ENCODE results near the gene FAM117B. TPM values are rescaled to one million over a fixed set of nuclear protein-coding genes. Genes with fewer than 3 reads are reported as not detected.

The FAM117B gene
- total RNA-seq, 2 experiments from 2014 or later = 46.8 to 50.4 TPM

DNA sequence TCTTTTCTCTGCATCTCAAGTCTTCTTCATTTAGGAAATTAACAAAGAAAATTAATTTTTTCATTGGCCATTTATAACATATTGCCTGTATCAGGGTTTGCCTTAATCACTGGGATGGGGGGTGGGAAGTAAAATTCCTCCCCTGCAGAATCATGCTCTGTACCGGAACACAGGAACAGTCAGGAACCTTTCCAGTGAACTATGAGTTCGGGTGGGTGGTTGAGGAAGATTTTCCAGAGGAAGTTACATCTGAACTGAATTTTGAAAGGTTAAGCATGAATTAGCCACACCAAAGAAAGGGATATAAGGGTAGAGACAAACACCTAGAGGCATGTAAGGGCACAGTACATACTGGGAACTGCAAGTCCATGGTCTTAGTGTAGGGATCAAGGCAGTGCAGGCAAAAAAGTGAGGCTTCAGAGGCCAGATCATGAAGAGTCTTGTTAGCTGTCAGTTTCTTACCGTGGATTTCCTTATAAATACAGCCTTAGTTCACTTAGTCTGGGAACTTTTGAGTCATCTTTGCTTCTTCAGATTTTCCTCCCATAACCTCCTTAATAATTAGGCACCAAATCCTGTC is 55.6 kb downstream of the FAM117B start:
- H3K27me3 Mint-ChIP-seq = no peaks in the 10 kb centered on the region
- TF ChIP-seq, protein P1, sequence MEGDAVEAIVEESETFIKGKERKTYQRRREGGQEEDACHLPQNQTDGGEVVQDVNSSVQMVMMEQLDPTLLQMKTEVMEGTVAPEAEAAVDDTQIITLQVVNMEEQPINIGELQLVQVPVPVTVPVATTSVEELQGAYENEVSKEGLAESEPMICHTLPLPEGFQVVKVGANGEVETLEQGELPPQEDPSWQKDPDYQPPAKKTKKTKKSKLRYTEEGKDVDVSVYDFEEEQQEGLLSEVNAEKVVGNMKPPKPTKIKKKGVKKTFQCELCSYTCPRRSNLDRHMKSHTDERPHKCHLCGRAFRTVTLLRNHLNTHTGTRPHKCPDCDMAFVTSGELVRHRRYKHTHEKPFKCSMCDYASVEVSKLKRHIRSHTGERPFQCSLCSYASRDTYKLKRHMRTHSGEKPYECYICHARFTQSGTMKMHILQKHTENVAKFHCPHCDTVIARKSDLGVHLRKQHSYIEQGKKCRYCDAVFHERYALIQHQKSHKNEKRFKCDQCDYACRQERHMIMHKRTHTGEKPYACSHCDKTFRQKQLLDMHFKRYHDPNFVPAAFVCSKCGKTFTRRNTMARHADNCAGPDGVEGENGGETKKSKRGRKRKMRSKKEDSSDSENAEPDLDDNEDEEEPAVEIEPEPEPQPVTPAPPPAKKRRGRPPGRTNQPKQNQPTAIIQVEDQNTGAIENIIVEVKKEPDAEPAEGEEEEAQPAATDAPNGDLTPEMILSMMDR (IDR thresholded peaks at IDR 0.05) = no peak
- H3K27ac Mint-ChIP-seq = peak overlapping the region; percentile 28
- Histone ChIP-seq H3K27me3 (ENCODE audit: control insufficient read depth in 1 of 2, insufficient read depth in 2 of 2, low read length in 2 of 2) (no peaks in the 10 kb centered on the region), H3K4me3 (ENCODE audit: low read length) (no peak overlapping the region), H3K27ac (ENCODE audit: low read depth in 1 of 2, low read length in 2 of 2) (no peak overlapping the region), H3K4me1 (ENCODE audit: insufficient read depth, low read length) (peaks cover 15% of the 10 kb centered on the region), H3K9me3 (ENCODE audit: control insufficient read depth in 1 of 2, insufficient read depth in 1 of 2, low read length in 2 of 2) (no peaks in the 10 kb centered on the region), H3K36me3 (ENCODE audit: insufficient read depth, low read length) (no peaks in the 10 kb centered on the region)
- intact Hi-C loops (cut with DNase I, micrococcal nuclease) = no loop called here
- ChIA-PET POLR2A (interaction anchor here (1.0 to 2.1 kb wide), 2 partner anchors 47 to 59 kb away, joined by 4 to 6 read pairs; no protein-coding TSS in a partner anchor), CTCF (no interaction called here)
- H3K4me3 Mint-ChIP-seq = no peak overlapping the region
- H3K9me3 Mint-ChIP-seq = no peaks in the 10 kb centered on the region
- H3K4me1 Mint-ChIP-seq (ENCODE audit: low read depth) = peaks cover 87% of the 10 kb centered on the region
- DNase-seq = no peak
- no peak for ATAC-seq (ENCODE audit: poor library complexity)
- peaks cover 13% of the 10 kb centered on the region for H3K36me3 Mint-ChIP-seq (ENCODE audit: low read depth)

DNA sequence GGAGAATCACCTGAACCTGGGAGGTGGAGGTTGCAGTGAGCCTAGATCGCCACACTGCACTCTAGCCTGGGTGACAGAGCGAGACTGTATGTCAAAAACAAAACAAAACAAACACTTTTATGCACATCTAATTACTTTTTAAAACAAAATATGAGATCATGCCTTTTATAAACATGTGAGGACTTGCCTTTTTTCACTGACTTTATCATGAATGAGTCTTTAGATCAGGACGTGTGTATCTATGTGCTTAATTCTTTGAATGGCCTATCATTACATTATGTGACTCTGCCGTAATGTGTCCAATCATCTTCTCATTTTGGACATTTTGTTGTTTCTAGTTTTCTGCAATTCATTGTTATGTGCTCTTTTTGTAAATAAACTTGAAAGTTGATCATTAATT is 58.7 kb downstream of the FAM117B start:
- peaks cover 10% of the 10 kb centered on the region for H3K36me3 ChIP-seq (ENCODE audit: insufficient read depth, low read length)
- peaks cover 36% of the 10 kb centered on the region for H3K36me3 Mint-ChIP-seq (ENCODE audit: low read depth)
- peaks cover 65% of the 10 kb centered on the region for H3K4me1 Mint-ChIP-seq (ENCODE audit: low read depth)
- ChIA-PET POLR2A (interaction anchor here (0.7 kb wide), 1 partner anchor 29 kb away, joined by 3 read pairs; no protein-coding TSS in a partner anchor), CTCF (no interaction called here)
- ATAC-seq (ENCODE audit: poor library complexity) = no peak
- no peak overlapping the region for H3K4me3 ChIP-seq (ENCODE audit: low read length)
- H3K27me3 Mint-ChIP-seq = no peaks in the 10 kb centered on the region
- TF ChIP-seq, protein P1 (IDR thresholded peaks at IDR 0.05) = no peak
- peaks cover 15% of the 10 kb centered on the region for H3K4me1 ChIP-seq (ENCODE audit: insufficient read depth, low read length)
- no peak overlapping the region for H3K4me3 Mint-ChIP-seq
- H3K9me3 ChIP-seq (ENCODE audit: control insufficient read depth in 1 of 2, insufficient read depth in 1 of 2, low read length in 2 of 2) = no peaks in the 10 kb centered on the region
- no peaks in the 10 kb centered on the region for H3K9me3 Mint-ChIP-seq
- no peak for DNase-seq
- intact Hi-C loops (cut with DNase I, micrococcal nuclease) = no loop called here
- no peaks in the 10 kb centered on the region for H3K27me3 ChIP-seq (ENCODE audit: control insufficient read depth in 1 of 2, insufficient read depth in 2 of 2, low read length in 2 of 2)
- H3K27ac Mint-ChIP-seq = no peak overlapping the region
- H3K27ac ChIP-seq (ENCODE audit: low read depth in 1 of 2, low read length in 2 of 2) = no peak overlapping the region

DNA sequence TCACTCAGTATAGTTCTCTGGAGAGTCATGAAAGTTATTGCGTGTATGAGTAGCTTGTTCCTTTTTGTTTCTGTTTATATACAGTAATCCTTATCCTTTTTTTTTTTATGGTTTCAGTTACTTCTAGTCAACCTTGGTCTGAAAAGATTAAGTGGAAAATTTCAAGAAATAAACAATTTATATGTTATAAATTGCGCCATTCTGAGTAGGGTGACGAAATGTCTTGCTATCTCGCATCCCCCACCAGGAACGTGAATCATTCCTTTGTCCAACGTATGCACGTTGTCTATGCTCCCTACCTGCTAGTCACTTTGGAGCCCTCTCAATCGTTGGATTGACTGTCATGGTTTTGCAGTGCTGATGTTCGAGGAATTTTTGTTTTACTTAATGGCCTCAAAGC is 60.4 kb downstream of the FAM117B start:
- peaks cover 56% of the 10 kb centered on the region for H3K4me1 Mint-ChIP-seq (ENCODE audit: low read depth)
- no peaks in the 10 kb centered on the region for H3K27me3 ChIP-seq (ENCODE audit: control insufficient read depth in 1 of 2, insufficient read depth in 2 of 2, low read length in 2 of 2)
- POLR2A ChIA-PET = interaction anchor here (0.6 to 1.5 kb wide), 3 partner anchors 9 to 107 kb away, joined by 3 read pairs; no protein-coding TSS in a partner anchor

More for the DNA sequence above, 60.4 kb downstream of the FAM117B start:
- ATAC-seq (ENCODE audit: poor library complexity) = no peak
- no peaks in the 10 kb centered on the region for H3K27me3 Mint-ChIP-seq
- TF ChIP-seq, protein P1 (IDR thresholded peaks at IDR 0.05) = no peak
- H3K9me3 ChIP-seq (ENCODE audit: control insufficient read depth in 1 of 2, insufficient read depth in 1 of 2, low read length in 2 of 2) = no peaks in the 10 kb centered on the region
- peaks cover 9% of the 10 kb centered on the region for H3K4me1 ChIP-seq (ENCODE audit: insufficient read depth, low read length)
- intact Hi-C loops (cut with DNase I, micrococcal nuclease) = no loop called here
- CTCF ChIA-PET = interaction anchor here (1.2 kb wide), 1 partner anchor 8 kb away, joined by 3 read pairs; no protein-coding TSS in a partner anchor
- H3K36me3 ChIP-seq (ENCODE audit: insufficient read depth, low read length) = peaks cover 10% of the 10 kb centered on the region
- H3K27ac ChIP-seq (ENCODE audit: low read depth in 1 of 2, low read length in 2 of 2) = no peak overlapping the region
- peaks cover 51% of the 10 kb centered on the region for H3K36me3 Mint-ChIP-seq (ENCODE audit: low read depth)
- no peak for DNase-seq
- no peak overlapping the region for H3K4me3 ChIP-seq (ENCODE audit: low read length)
- no peaks in the 10 kb centered on the region for H3K9me3 Mint-ChIP-seq
- peak overlapping the region; percentile 11 for H3K27ac Mint-ChIP-seq
- H3K4me3 Mint-ChIP-seq = no peak overlapping the region
